ENCODE results near the gene NBPF12. TPM values are rescaled to one million over a fixed set of nuclear protein-coding genes. Genes with fewer than 3 reads are reported as not detected.
"Not testable (repeated sequence)": the region's sequence is repeated elsewhere in the genome, so short reads cannot be mapped to it uniquely, and the experiment has no call there.

Gene NBPF12
- total and polyA plus RNA-seq, 2 of the 13 experiments (the other 11 are each of a cell fraction or from before 2014, with no cell fraction given) = 4.6 to 6.4 TPM

DNA sequence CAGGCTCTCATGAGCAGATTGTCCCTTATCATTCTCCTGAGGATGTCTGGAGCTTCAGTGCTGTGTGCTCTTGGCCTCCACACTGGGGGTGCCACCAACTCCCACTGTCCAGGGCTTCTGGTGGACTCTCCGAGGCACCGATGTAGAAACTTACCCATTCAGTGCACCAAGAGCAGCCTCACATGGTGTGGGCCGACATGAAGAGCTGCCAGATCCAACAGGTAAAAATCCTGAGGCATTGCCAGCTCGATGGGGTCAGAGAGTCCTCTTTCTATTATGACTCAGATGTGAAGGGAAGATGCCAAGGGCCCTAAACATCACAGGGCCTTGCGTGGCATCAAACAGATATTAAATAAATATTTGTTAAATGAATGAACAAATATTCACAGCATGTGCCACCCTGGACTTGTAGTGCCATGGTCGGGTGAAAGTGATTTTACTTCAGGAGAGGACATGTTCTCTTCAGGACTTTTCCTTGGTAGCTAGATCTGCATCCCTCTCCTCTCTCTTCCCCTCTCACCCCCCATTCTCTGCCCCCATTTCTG lies 5.3 kb downstream of the NBPF12 start:
- H3K9ac ChIP-seq (ENCODE audit: insufficient read depth, low read depth, low read length); H3K27me3 ChIP-seq (ENCODE audit: control insufficient read depth in 1 of 2, insufficient read depth in 2 of 2, low read length in 2 of 2); H3K4me1 ChIP-seq (ENCODE audit: insufficient read depth, low read length); H2AFZ ChIP-seq (ENCODE audit: low read length); FAIRE-seq; in situ Hi-C loops (cut with HindIII; ENCODE audit: extremely low pct_ligation_motif_present, low pct_unique_long_range_greater_than_20kb); ATAC-seq; H3K9me3 ChIP-seq (ENCODE audit: low read length); H3K27ac ChIP-seq (ENCODE audit: extremely low read length, insufficient read depth, low read length); H3K79me2 ChIP-seq (ENCODE audit: insufficient read depth, low read length); DNase-seq (ENCODE audit: low spot score); H3K4me2 ChIP-seq (ENCODE audit: low read depth, low read length); CTCF ChIA-PET (ENCODE audit: low intra/inter-chr PET ratio, low total read pairs); BruUV-seq (replicated peaks); H4K20me1 ChIP-seq (ENCODE audit: insufficient read depth, low read length); intact Hi-C loops (cut with micrococcal nuclease; ENCODE audit: unreplicated experiment); H3K36me3 ChIP-seq (replicated peaks in 1 of 2; ENCODE audit: control insufficient read depth in 1 of 2, insufficient read depth in 2 of 2, low read length in 2 of 2); POLR2A ChIA-PET; H3K4me3 ChIP-seq (replicated peaks in 1 of 3; ENCODE audit: insufficient read depth in 1 of 3, low read depth in 2 of 3, low read length in 3 of 3): not testable (repeated sequence)
- WGBS (ENCODE audit: low lambda C conversion rate) = 91% methylated on average over 4 of the region's 6 CpGs

DNA sequence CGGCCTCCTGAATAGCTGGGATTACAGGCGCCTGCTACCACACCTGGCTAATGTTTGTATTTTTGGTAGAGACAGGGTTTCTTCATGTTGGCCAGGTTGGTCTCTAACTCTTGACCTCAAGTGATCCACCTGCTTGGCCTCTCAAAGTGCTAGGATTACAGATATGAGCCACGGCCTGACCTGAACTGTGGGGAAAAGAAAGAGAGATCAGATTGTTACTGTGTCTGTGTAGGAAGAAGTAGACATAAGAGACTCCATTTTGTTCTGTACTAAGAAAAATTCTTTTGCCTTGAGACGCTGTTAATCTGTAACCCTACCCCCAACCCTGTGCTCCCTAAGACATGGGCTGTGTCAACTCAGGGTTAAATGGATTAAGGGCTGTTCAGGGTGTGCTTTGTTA lies 10.0 kb downstream of the NBPF12 start:
- ATAC-seq; H3K27me3 ChIP-seq (ENCODE audit: control insufficient read depth in 1 of 2, insufficient read depth in 2 of 2, low read length in 2 of 2); BruUV-seq (replicated peaks); H3K9ac ChIP-seq (ENCODE audit: insufficient read depth, low read depth, low read length); H3K4me3 ChIP-seq (replicated peaks in 1 of 3; ENCODE audit: insufficient read depth in 1 of 3, low read depth in 2 of 3, low read length in 3 of 3); H3K4me2 ChIP-seq (ENCODE audit: low read depth, low read length); H2AFZ ChIP-seq (ENCODE audit: low read length); H3K4me1 ChIP-seq (ENCODE audit: insufficient read depth, low read length); POLR2A ChIA-PET; H3K79me2 ChIP-seq (ENCODE audit: insufficient read depth, low read length); H4K20me1 ChIP-seq (ENCODE audit: insufficient read depth, low read length); H3K36me3 ChIP-seq (replicated peaks in 1 of 2; ENCODE audit: control insufficient read depth in 1 of 2, insufficient read depth in 2 of 2, low read length in 2 of 2); intact Hi-C loops (cut with micrococcal nuclease; ENCODE audit: unreplicated experiment); H3K27ac ChIP-seq (ENCODE audit: extremely low read length, insufficient read depth, low read length); DNase-seq (ENCODE audit: low spot score); H3K9me3 ChIP-seq (ENCODE audit: low read length); in situ Hi-C loops (cut with HindIII; ENCODE audit: extremely low pct_ligation_motif_present, low pct_unique_long_range_greater_than_20kb); CTCF ChIA-PET (ENCODE audit: low intra/inter-chr PET ratio, low total read pairs); FAIRE-seq: not testable (repeated sequence)
- 98% methylated on average over 3 of the region's 4 CpGs for WGBS (ENCODE audit: low lambda C conversion rate)

DNA sequence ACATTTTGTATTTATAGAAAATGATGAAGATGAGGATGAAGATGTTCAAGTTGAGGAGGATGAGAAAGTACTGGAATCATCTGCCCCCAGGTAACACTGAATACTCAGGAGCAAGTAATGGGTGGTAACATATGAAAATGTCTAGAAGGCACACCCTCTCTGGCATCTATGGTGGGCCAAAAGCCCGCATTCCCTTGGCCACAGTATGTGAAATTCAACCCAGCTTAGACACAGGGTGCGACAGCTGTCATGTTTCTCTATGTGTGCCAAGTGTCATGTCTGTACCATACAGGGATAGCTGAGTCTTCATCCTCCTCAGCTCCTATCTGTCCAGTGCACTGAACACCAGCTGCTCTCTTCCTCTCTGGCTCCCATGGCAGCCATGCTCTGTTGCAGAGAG lies 26.2 kb downstream of the NBPF12 start:
- in situ Hi-C loops (cut with HindIII; ENCODE audit: extremely low pct_ligation_motif_present, low pct_unique_long_range_greater_than_20kb); FAIRE-seq; H3K9ac ChIP-seq (ENCODE audit: insufficient read depth, low read depth, low read length); H4K20me1 ChIP-seq (ENCODE audit: insufficient read depth, low read length); H3K4me1 ChIP-seq (ENCODE audit: insufficient read depth, low read length); H2AFZ ChIP-seq (ENCODE audit: low read length); POLR2A ChIA-PET; DNase-seq (ENCODE audit: low spot score); H3K4me3 ChIP-seq (replicated peaks in 1 of 3; ENCODE audit: insufficient read depth in 1 of 3, low read depth in 2 of 3, low read length in 3 of 3); ATAC-seq; BruUV-seq (replicated peaks); H3K79me2 ChIP-seq (ENCODE audit: insufficient read depth, low read length); intact Hi-C loops (cut with micrococcal nuclease; ENCODE audit: unreplicated experiment); H3K27ac ChIP-seq (ENCODE audit: extremely low read length, insufficient read depth, low read length); CTCF ChIA-PET (ENCODE audit: low intra/inter-chr PET ratio, low total read pairs); H3K9me3 ChIP-seq (ENCODE audit: low read length); H3K27me3 ChIP-seq (ENCODE audit: control insufficient read depth in 1 of 2, insufficient read depth in 2 of 2, low read length in 2 of 2); H3K4me2 ChIP-seq (ENCODE audit: low read depth, low read length); H3K36me3 ChIP-seq (replicated peaks in 1 of 2; ENCODE audit: control insufficient read depth in 1 of 2, insufficient read depth in 2 of 2, low read length in 2 of 2): not testable (repeated sequence)
- WGBS (ENCODE audit: low lambda C conversion rate) = 100% methylated on average over 2 of the region's 2 CpGs

All from HepG2 (cell line).